ENCODE measurements around the gene KRT82.

Gene KRT82

GRCh38 chr12:52445876-52446275 lies 39.7 kb upstream of the KRT82 start:
- DNase-seq (ENCODE audit: low spot score) = no peak
- no peak for TF ChIP-seq CTCF (IDR thresholded peaks at IDR 0.05; ENCODE audit: extremely low read depth, missing control alignments)

GRCh38 chr12:52444647-52445595 lies 38.8 kb upstream of the KRT82 start:
- TF ChIP-seq CTCF (IDR thresholded peaks at IDR 0.05; ENCODE audit: extremely low read depth, missing control alignments) = no peak
- DNase-seq (ENCODE audit: low spot score) = no peak

GRCh38 chr12:52443966-52444365 lies 37.8 kb upstream of the KRT82 start:
- DNase-seq (ENCODE audit: low spot score) = no peak
- no peak for TF ChIP-seq CTCF (IDR thresholded peaks at IDR 0.05; ENCODE audit: extremely low read depth, missing control alignments)

DNA sequence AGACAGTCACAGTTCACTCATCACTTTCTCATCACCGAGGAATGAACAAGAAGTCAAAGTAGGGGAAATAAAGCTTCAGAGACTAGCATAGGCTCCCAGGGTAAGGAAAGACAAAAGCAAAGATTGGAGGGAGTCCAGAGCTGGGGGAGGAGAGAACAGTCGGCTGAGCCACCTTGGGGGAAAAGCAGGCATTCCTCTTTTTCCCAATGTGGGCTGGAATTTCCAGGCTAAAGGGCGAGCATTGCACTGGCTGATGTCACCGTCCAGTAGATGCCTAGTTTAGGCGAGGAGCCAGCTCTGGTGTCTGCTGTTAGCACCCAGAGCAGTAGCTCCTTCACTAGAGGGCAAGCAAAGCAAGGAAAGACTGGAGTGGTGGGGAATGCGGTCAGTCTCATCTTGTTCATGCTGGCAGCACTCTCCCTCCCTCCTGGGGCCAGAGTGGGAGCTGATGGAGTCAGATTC lies 36.5 kb upstream of the KRT82 start:
- no peak for DNase-seq (ENCODE audit: low spot score)
- no peak for TF ChIP-seq CTCF (IDR thresholded peaks at IDR 0.05; ENCODE audit: extremely low read depth, missing control alignments)

DNA sequence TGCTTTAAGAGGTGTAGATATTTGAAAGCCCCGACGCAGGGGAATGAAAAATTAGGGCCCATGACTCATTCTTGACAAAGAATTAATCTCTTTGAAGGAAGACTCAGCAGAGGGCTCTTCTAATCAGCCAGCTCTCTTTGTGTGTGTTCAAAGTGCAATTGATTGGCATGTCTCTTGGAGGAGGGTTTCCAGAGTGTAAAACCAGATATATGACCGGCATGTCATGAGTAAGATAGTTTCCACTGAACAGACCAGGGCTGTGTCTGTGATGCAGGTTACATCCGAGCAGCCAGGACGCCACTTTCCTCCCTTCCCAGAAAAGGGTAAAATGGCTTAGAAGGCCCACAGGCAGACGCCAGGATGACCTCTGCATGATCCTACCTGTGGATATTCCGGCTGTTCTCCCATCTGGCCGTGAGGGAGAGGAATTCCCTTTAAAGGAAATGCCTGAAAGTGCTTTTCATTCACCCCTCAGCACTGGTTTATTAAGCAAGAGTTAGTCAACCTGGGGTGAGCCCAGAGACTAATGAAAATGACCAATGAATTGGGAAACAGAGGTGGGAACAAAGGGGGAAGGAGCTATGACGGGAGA lies 35.3 kb upstream of the KRT82 start:
- no peak for TF ChIP-seq CTCF (IDR thresholded peaks at IDR 0.05; ENCODE audit: extremely low read depth, missing control alignments)
- DNase-seq (ENCODE audit: low spot score) = no peak

- DNase-seq (ENCODE audit: low spot score) = no peak
- no peak for TF ChIP-seq CTCF (IDR thresholded peaks at IDR 0.05; ENCODE audit: extremely low read depth, missing control alignments)
Measured at GRCh38 chr12:52440821-52441319, 34.7 kb upstream of the KRT82 start.

GRCh38 chr12:52439845-52440244 lies 33.7 kb upstream of the KRT82 start:
- DNase-seq (ENCODE audit: low spot score) = no peak
- no peak for TF ChIP-seq CTCF (IDR thresholded peaks at IDR 0.05; ENCODE audit: extremely low read depth, missing control alignments)
